Measurements from ENCODE around the gene RNU2-1. TPM values are rescaled to one million over a fixed set of nuclear protein-coding genes. Genes with fewer than 3 reads are reported as not detected.
A peak's percentile ranks its signal among the peaks of the same experiment; 100 is the strongest.

Gene RNU2-1
- total and polyA plus RNA-seq, 2 of the 13 experiments (the other 11 are each of a cell fraction or from before 2014, with no cell fraction given), result not detected

DNA sequence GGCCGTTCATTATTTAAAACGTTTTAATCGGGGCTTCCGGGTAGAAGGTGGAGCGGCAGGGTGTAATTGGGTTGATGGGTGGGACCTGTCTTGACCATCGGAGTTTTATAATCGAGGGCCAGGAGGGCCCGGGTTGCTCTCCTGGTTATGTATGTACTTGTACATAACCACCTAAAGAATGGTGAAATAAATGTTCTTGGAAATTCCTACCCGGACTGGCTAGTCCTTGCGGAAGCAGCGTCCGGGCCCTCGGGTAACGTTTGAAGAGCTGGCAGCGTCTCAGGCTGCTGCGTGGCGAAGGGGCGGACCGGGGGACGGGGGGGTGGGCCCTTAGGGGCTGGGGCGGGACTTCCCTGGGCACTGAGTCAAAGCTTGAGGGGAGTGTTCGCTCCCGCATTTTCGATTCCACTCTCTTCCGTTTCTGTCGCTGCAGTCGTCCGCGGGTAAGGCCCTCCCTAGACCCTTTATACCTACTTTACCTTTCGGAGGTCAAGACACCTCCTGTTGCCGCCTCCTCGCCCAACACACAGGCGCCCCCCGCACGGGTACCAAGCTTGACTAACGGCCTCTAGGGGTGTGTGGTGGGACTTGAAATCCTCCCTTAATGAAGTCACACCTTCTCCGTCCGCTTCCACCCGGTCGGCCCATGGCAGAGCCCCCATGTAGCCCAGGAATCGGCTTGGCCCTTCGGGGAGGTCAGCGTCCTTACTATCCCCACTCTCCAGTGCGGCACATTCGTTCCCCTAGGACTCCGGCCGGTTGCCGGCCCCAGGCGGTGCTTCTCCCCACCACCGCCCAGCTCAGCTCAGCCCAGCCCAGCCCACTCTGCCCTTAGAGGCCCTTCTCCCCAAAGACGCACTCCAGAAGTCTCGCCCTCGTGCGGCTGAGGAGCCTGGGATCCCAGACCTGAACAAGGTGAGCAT, 22.0 kb downstream of the RNU2-1 start, which contains the start of gene TMEM106A (continued):
- peak; percentile 47; the same call in 1 of the 2 replicates for TF ChIP-seq DMAP1 (CRISPR knock-in tag; IDR thresholded peaks at IDR 0.05)
- TF ChIP-seq, protein P1, sequence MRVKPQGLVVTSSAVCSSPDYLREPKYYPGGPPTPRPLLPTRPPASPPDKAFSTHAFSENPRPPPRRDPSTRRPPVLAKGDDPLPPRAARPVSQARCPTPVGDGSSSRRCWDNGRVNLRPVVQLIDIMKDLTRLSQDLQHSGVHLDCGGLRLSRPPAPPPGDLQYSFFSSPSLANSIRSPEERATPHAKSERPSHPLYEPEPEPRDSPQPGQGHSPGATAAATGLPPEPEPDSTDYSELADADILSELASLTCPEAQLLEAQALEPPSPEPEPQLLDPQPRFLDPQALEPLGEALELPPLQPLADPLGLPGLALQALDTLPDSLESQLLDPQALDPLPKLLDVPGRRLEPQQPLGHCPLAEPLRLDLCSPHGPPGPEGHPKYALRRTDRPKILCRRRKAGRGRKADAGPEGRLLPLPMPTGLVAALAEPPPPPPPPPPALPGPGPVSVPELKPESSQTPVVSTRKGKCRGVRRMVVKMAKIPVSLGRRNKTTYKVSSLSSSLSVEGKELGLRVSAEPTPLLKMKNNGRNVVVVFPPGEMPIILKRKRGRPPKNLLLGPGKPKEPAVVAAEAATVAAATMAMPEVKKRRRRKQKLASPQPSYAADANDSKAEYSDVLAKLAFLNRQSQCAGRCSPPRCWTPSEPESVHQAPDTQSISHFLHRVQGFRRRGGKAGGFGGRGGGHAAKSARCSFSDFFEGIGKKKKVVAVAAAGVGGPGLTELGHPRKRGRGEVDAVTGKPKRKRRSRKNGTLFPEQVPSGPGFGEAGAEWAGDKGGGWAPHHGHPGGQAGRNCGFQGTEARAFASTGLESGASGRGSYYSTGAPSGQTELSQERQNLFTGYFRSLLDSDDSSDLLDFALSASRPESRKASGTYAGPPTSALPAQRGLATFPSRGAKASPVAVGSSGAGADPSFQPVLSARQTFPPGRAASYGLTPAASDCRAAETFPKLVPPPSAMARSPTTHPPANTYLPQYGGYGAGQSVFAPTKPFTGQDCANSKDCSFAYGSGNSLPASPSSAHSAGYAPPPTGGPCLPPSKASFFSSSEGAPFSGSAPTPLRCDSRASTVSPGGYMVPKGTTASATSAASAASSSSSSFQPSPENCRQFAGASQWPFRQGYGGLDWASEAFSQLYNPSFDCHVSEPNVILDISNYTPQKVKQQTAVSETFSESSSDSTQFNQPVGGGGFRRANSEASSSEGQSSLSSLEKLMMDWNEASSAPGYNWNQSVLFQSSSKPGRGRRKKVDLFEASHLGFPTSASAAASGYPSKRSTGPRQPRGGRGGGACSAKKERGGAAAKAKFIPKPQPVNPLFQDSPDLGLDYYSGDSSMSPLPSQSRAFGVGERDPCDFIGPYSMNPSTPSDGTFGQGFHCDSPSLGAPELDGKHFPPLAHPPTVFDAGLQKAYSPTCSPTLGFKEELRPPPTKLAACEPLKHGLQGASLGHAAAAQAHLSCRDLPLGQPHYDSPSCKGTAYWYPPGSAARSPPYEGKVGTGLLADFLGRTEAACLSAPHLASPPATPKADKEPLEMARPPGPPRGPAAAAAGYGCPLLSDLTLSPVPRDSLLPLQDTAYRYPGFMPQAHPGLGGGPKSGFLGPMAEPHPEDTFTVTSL (CRISPR knock-in tag; IDR thresholded peaks at IDR 0.05; ENCODE audit: borderline replicate concordance), result no peak; the same call in 1 of the 2 replicates
- no peak for TF ChIP-seq ZEB1 (IDR thresholded peaks at IDR 0.05; ENCODE audit: insufficient replicate concordance, low read depth)
- TF ChIP-seq MYPOP (CRISPR knock-in tag; IDR thresholded peaks at IDR 0.05), result peak; percentile 76; the same call in 1 of the 2 replicates
- peak; percentile 41; the same call in 1 of the 2 replicates for TF ChIP-seq KLF13 (CRISPR knock-in tag; IDR thresholded peaks at IDR 0.05)
- no peak for TF ChIP-seq ZNF263 (CRISPR knock-in tag; IDR thresholded peaks at IDR 0.05)
- TF ChIP-seq STAG1 (CRISPR knock-in tag; IDR thresholded peaks at IDR 0.05), result peak; percentile 28; the same call in 1 of the 2 replicates
- TF ChIP-seq, protein P2, sequence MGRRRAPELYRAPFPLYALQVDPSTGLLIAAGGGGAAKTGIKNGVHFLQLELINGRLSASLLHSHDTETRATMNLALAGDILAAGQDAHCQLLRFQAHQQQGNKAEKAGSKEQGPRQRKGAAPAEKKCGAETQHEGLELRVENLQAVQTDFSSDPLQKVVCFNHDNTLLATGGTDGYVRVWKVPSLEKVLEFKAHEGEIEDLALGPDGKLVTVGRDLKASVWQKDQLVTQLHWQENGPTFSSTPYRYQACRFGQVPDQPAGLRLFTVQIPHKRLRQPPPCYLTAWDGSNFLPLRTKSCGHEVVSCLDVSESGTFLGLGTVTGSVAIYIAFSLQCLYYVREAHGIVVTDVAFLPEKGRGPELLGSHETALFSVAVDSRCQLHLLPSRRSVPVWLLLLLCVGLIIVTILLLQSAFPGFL (CRISPR knock-in tag; IDR thresholded peaks at IDR 0.05), result no peak
- peak; percentile 90 for TF ChIP-seq POGK (CRISPR knock-in tag; conservative IDR thresholded peaks at IDR 0.05)
- TF ChIP-seq ZNF646 (CRISPR knock-in tag; IDR thresholded peaks at IDR 0.05), result no peak
- no peak for TF ChIP-seq ZNF451 (CRISPR knock-in tag; IDR thresholded peaks at IDR 0.05)
